MG63 (cell line): ENCODE results near the gene C1QL4. TPM values are rescaled to one million over a fixed set of nuclear protein-coding genes. Genes with fewer than 3 reads are reported as not detected.
"Not testable (repeated sequence)": the region's sequence is repeated elsewhere in the genome, so short reads cannot be mapped to it uniquely, and the experiment has no call there.

Experiments used
- DNase-seq: peaks from one replicate; pipeline ENCODE4 v3.0.0-alpha.2; 2020
- H3K27me3 ChIP-seq: fragments of 250-450 bp; sonication (Bioruptor Pico); 2 replicates; pipeline ENCODE4 v1.5.1; 2020; ENCODE audit warnings: mild to moderate bottlenecking, moderate library complexity
- H3K36me3 ChIP-seq: fragments of 250-450 bp; sonication (Bioruptor Pico); 2 replicates; pipeline ENCODE4 v1.5.1; 2020; ENCODE audit warnings: mild to moderate bottlenecking, moderate library complexity
- H3K4me3 ChIP-seq: fragments of 250-450 bp; sonication (Bioruptor Pico); 2 replicates; pipeline ENCODE4 v1.5.1; 2020; ENCODE audit warnings: mild to moderate bottlenecking, moderate library complexity
- H3K9me3 ChIP-seq: fragments of 250-450 bp; sonication (Bioruptor Pico); 2 replicates; pipeline ENCODE4 v1.5.1; 2020; ENCODE audit warnings: mild to moderate bottlenecking, moderate library complexity
- total RNA-seq: library from RNA; depleted of rRNA; stranded (reverse); fragments of >200 nt; shearing (Covaris generic); gene quantifications from 2 replicates; pipeline ENCODE4 v1.2.3, GENCODE V29; 2014; ENCODE audit warnings: low replicate concordance

C1QL4 gene
- total RNA-seq, 1 experiment from 2014 or later: 0.10 TPM

- Histone ChIP-seq H3K27me3 (no peaks in the 10 kb centered on the region), H3K9me3 (no peaks in the 10 kb centered on the region), H3K4me3 (no peak overlapping the region), H3K36me3 (no peaks in the 10 kb centered on the region)
- no peak for DNase-seq
Measured at GRCh38 chr12:49340095-49340870, 3.3 kb upstream of the C1QL4 start.

GRCh38 chr12:49339464-49339861 lies 2.5 kb upstream of the C1QL4 start:
- no peaks in the 10 kb centered on the region for H3K27me3 ChIP-seq
- H3K9me3 ChIP-seq: no peaks in the 10 kb centered on the region
- no peak overlapping the region for H3K4me3 ChIP-seq
- no peaks in the 10 kb centered on the region for H3K36me3 ChIP-seq
- no peak for DNase-seq

- no peaks in the 10 kb centered on the region for H3K36me3 ChIP-seq
- H3K27me3 ChIP-seq: no peaks in the 10 kb centered on the region
- H3K4me3 ChIP-seq: no peak overlapping the region
- H3K9me3 ChIP-seq: no peaks in the 10 kb centered on the region
- DNase-seq: no peak
Measured at GRCh38 chr12:49338830-49339463, 2.0 kb upstream of the C1QL4 start.

- peaks cover 1% of the 10 kb centered on the region; the same call in 1 of the 2 replicates for H3K36me3 ChIP-seq
- no peaks in the 10 kb centered on the region for H3K27me3 ChIP-seq
- no peak for DNase-seq
- peak overlapping the region; percentile 53 for H3K4me3 ChIP-seq
- no peaks in the 10 kb centered on the region for H3K9me3 ChIP-seq
Measured at GRCh38 chr12:49335955-49336644, 888 bp downstream of the C1QL4 start.

- DNase-seq: no peak
- no peaks in the 10 kb centered on the region for H3K9me3 ChIP-seq
- H3K27me3 ChIP-seq: no peaks in the 10 kb centered on the region
- no peak overlapping the region for H3K4me3 ChIP-seq
- peaks cover 6% of the 10 kb centered on the region for H3K36me3 ChIP-seq
Measured at GRCh38 chr12:49335118-49335954, 1.7 kb downstream of the C1QL4 start.

GRCh38 chr12:49334681-49335080 lies 2.3 kb downstream of the C1QL4 start:
- no peak overlapping the region for H3K4me3 ChIP-seq
- H3K27me3 ChIP-seq: no peaks in the 10 kb centered on the region
- peaks cover 12% of the 10 kb centered on the region for H3K36me3 ChIP-seq
- no peaks in the 10 kb centered on the region for H3K9me3 ChIP-seq
- no peak for DNase-seq

DNA sequence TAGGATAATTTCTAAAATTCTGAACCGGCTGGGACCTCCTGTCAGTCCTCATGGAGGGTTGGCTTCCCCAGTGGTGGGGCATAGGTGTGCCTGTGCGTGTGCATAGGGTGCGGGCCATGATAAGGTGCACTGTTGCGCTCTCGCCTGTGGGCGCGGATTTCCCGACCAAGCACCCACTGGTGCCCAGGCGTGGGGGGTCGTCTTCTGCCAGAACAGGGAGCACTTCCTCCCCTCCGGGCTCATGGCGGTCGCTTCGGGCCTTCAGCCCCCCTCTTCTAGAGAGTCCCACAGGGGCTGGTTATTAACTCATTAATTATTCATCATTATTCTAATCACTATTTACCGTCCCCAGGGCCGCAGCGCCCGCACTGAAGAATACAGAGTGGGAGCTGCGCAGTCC lies 2.8 kb downstream of the C1QL4 start:
- no peak for DNase-seq
- H3K4me3 ChIP-seq: no peak overlapping the region
- H3K36me3 ChIP-seq: peaks cover 17% of the 10 kb centered on the region
- no peaks in the 10 kb centered on the region for H3K27me3 ChIP-seq
- no peaks in the 10 kb centered on the region for H3K9me3 ChIP-seq

DNA sequence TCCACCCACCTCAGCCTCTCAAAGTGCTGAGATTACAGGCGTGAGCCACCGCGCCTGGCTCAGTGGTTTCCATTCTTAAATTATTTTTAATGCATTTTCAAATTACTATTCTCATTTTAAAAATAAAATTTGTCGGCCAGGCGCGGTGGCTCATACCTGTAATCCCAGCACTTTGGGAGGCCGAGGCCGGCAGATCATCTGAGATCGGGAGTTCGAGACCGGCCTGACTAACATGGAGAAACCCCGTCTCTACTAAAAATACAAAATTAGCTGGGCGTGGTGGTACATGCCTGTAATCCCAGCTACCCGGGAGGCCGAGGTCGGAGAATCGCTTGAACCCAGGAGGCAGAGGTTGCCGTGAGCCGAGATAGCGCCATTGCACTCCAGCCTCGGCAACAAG lies 3.2 kb downstream of the C1QL4 start:
- not testable (repeated sequence) for H3K4me3 ChIP-seq, H3K27me3 ChIP-seq, DNase-seq, H3K9me3 ChIP-seq
- peaks cover 18% of the 10 kb centered on the region for H3K36me3 ChIP-seq

DNA sequence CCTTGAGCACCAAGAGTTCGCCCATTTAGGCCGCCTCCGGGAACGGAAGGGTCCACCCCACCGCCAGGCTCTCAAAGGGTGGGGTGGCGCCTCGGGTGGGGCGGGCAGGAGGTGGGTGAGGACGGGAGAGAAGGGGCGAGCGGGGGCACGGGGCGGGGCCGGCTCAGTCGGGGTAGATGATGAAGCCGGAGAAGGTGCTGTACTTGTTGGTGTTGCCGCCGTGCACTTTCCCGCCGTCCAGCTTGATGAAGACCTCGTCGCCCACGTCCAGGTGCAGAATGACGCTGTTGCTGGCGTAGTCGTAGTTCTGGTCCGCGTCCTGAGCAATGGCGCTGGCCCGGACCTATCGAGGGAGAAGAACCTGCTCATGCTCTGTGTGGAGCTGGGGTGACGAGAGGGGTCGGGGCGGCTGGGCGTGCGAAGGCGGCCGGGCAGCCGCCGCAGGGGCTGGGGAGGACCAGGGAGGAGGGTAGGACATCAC lies 4.1 kb downstream of the C1QL4 start:
- no peak overlapping the region for H3K4me3 ChIP-seq
- no peaks in the 10 kb centered on the region for H3K27me3 ChIP-seq
- DNase-seq: no peak
- H3K36me3 ChIP-seq: peaks cover 22% of the 10 kb centered on the region
- H3K9me3 ChIP-seq: no peaks in the 10 kb centered on the region

GRCh38 chr12:49332441-49332861 lies 4.5 kb downstream of the C1QL4 start:
- no peaks in the 10 kb centered on the region for H3K9me3 ChIP-seq
- no peaks in the 10 kb centered on the region for H3K27me3 ChIP-seq
- H3K4me3 ChIP-seq: no peak overlapping the region
- no peak for DNase-seq
- H3K36me3 ChIP-seq: peaks cover 22% of the 10 kb centered on the region

DNA sequence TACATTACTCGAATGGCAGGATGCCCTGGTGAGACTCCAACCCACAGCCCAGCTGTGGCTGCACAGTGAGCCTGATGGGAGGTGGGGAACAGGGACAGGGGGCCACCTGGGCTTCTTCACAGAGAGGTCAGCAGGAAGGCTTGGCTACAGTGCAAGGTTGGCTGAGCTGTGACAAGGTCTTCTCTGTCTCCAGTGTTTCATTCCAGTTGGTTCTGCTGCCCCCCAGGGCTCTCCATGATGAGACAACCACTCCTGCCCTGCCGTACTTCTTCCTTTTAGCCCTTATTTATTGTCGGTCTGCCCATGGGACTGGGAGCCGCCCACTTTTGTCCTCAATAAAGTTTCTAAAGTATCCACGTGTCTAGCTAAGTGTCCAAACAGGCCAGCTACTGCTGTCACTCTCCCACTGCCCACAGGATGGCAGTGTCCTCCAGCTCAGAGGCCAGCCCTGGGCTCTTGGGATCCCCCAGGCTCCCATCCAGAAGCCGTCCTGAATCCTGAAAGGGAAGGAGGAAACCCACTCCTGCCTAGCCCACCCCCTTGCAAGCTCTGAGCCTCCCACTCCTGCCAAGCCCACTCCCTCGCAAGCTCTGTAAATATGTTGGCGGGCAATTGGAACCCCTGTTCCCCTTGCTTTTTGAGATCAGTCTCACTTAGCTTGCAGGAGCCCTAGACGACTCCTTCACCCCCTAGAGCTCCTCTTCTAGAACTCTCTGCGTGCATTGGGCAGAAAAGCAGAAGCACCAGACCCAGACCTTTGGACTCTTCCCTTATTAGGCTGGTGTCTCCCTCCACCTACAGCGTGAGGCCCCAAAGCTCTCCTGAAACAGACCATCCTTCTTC lies 5.4 kb downstream of the C1QL4 start:
- H3K4me3 ChIP-seq: no peak overlapping the region
- peak; percentile 43 for DNase-seq
- peaks cover 29% of the 10 kb centered on the region for H3K36me3 ChIP-seq
- H3K27me3 ChIP-seq: no peaks in the 10 kb centered on the region
- H3K9me3 ChIP-seq: no peaks in the 10 kb centered on the region

DNA sequence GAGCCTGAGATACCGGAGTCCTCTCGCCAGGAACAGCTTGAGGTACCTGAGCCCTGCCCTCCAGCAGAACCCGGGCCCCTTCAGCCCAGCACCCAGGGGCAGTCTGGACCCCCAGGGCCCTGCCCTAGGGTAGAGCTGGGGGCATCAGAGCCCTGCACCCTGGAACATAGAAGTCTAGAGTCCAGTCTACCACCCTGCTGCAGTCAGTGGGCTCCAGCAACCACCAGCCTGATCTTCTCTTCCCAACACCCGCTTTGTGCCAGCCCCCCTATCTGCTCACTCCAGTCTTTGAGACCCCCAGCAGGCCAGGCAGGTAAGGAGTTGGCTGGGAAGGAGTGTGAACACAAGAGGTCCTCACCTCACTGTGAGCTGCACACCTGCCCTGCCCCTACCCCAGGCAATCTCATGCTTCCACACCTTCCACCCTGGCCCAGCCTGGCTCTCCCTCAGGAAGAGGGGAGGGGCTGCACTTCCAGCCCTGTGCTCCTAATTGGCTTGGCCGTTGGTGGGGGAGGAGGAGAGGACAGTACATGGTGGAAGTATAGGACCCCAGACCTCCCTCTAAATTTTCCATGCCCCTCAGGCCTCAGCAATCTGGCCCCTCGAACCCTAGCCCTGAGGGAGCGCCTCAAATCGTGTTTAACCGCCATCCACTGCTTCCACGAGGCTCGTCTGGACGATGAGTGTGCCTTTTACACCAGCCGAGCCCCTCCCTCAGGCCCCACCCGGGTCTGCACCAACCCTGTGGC lies 6.2 kb downstream of the C1QL4 start:
- no peak for DNase-seq
- peaks cover 37% of the 10 kb centered on the region for H3K36me3 ChIP-seq
- no peak overlapping the region for H3K4me3 ChIP-seq

DNA sequence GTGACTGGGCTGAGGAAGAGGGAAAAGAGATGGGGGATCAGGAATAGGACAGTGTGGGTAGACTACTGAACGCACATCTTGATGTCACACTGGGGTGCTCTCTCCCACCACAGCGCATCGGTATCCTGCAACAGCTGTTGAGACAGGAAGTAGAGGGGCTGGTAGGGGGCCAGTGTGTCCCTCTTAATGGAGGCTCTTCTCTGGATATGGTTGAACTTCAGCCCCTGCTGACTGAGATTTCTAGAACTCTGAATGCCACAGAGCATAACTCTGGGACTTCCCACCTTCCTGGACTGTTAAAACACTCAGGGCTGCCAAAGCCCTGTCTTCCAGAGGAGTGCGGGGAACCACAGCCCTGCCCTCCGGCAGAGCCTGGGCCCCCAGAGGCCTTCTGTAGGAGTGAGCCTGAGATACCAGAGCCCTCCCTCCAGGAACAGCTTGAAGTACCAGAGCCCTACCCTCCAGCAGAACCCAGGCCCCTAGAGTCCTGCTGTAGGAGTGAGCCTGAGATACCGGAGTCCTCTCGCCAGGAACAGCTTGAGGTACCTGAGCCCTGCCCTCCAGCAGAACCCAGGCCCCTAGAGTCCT lies 6.9 kb downstream of the C1QL4 start:
- Histone ChIP-seq H3K36me3 (peaks cover 44% of the 10 kb centered on the region), H3K4me3 (no peak overlapping the region), H3K9me3 (no peaks in the 10 kb centered on the region), H3K27me3 (no peaks in the 10 kb centered on the region)
- no peak for DNase-seq

More for the DNA sequence above, 6.2 kb downstream of the C1QL4 start:
- Histone ChIP-seq H3K9me3 (no peaks in the 10 kb centered on the region), H3K27me3 (no peaks in the 10 kb centered on the region)

DNA sequence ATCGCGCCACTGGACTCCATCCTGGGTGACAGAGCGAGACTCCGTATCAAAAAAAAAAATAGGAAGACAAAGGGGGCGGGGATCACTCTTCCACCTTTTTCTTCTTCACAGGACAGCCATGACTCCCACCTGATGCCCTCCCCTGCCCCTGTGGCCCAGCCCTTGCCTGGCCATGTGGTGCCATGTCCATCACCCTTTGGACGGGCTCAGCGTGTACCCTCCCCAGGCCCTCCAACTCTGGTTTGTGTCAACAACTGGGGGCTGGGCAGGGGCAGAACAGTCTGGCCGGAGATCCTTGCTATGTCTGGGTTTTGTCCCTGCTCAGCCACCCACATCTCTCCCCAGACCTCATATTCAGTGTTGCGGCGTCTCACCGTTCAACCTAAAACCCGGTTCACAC lies 8.2 kb downstream of the C1QL4 start:
- Histone ChIP-seq H3K9me3 (no peaks in the 10 kb centered on the region), H3K27me3 (no peaks in the 10 kb centered on the region), H3K4me3 (no peak overlapping the region), H3K36me3 (peaks cover 52% of the 10 kb centered on the region)
- no peak for DNase-seq

DNA sequence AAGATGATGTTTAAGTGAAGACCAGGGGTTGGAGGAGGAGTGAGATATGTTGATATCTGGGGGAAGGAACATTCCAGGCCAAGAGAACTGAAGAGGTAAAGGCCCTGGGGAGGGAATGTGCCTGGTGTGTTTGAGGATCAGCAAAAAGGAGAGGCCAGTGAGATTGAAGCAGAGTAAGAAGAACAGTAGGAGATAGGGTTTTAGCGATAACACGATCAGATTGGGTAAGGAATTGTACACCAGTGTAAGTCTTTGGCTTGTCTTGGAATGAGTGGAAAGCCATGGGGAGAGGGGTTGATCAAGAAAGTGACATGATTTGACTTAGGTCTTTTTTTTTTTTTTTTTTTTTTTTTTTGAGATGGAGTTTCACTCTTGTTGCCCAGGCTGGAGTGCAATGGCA lies 9.1 kb downstream of the C1QL4 start:
- DNase-seq: no peak
- H3K36me3 ChIP-seq: peaks cover 53% of the 10 kb centered on the region
- no peak overlapping the region for H3K4me3 ChIP-seq
- H3K9me3 ChIP-seq: no peaks in the 10 kb centered on the region
- no peaks in the 10 kb centered on the region for H3K27me3 ChIP-seq
